Glomerular visceral epithelial cell (primary cell): ENCODE data around the gene PRSS22.

Experiments used
- DNase-seq: peaks from one replicate; pipeline ENCODE4 v3.0.0-alpha.2; 2016; ENCODE audit errors: extremely low spot score

The PRSS22 gene

DNA sequence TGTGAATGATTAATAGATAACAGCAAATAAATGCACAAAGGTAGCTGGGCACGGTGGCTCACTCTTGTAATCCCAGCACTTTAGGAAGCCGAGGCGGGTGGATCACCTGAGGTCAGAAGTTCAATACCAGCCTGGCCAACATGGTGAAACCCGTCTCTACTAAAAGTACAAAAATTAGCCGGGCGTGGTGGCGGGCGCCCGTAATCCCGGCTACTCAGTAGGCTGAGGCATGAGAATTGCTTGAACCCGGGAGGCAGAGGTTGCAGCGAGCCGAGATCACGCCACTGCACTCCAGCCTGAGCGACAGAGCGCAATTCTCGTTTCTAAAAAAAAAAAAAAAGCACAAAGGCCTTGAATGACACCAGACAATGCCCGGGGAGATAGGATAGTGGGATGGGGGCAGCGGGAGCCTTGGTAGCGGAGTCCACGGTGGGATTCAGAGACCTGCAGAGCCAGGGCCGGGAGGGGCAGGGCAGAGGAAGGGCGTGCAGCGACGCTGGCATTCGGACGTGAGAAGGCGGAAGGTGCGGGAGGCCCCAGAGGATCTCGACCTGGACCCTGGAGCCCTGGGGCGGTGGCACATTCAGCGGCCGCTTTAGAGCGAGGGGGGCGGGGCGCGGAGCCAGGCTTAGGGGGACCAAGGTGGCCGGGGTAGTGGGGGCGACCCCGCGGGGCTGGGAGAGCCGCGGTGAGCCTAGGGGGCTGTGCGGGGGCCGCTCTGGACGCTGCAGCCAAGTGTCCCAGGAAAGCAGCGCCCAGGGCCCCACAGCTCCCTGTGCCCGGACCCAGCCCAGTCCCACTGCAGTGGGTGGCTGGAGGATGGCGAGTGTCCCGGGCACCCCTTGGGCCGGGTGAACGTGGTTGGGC is 24.0 kb upstream of the PRSS22 start:
- no peak for DNase-seq

GRCh38 chr16:2879854-2880508 is 22.0 kb upstream of the PRSS22 start:
- DNase-seq, result no peak

GRCh38 chr16:2874912-2875362 is 17.0 kb upstream of the PRSS22 start:
- peak; percentile 77 for DNase-seq

DNA sequence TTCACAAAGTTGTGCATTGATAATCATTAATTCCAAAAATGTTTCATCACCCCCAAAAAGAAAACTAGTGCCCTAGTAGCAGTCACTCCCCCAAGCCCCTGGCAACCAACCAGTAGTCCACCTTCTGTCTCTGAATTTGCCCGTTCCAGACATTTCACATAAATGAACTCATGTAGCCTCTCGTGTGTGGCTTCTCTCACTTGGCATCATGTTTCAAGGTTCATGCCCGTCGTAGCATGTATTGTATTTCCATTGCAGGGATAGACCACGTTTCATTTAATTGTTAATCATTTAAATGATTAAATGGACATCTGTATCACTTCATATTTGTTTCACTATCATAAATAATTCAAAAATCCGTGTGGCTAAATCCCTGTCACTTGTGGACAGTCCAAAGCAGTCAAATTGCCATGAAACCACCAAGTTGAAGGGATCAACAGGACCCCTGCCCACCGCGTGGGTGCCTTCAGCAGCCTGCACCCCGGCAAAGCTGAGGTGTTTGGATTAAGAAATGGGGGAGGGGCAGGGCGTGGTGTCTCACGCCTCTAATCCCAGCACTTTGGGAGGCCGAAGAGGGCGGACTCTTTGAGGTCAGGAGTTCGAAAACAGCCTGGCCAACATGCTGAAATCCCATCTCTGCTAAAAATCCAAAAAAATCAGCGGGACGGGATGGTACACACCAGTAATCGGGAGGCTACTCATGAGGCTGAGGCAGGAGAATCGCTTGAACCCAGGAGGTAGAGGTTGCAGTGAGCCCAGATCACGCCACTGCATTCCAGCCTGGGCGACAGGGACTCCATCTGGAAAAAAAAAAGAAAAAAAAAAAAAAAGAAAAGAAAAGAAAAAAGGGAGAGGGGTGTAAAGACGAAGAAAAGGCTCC is 16.3 kb upstream of the PRSS22 start:
- DNase-seq, result no peak

DNA sequence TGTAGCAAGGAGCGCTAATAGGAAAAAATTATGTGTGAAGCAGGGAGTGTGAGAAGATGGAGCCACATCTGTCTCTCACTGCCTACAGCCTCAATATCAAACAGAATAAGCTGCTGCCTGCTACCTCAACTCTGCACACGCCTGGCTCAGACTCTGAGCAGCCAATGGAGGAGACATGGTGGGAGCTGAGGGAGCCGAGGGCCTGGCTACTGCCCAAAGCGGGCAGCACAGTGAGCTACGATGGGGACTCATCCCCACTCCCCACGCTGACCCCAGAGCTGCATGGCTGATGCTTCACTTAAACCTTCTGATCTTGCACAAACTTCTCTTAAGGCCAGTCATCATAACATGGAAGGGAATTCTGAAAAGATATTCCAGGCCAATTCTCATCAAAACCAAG is 14.0 kb upstream of the PRSS22 start:
- no peak for DNase-seq

DNA sequence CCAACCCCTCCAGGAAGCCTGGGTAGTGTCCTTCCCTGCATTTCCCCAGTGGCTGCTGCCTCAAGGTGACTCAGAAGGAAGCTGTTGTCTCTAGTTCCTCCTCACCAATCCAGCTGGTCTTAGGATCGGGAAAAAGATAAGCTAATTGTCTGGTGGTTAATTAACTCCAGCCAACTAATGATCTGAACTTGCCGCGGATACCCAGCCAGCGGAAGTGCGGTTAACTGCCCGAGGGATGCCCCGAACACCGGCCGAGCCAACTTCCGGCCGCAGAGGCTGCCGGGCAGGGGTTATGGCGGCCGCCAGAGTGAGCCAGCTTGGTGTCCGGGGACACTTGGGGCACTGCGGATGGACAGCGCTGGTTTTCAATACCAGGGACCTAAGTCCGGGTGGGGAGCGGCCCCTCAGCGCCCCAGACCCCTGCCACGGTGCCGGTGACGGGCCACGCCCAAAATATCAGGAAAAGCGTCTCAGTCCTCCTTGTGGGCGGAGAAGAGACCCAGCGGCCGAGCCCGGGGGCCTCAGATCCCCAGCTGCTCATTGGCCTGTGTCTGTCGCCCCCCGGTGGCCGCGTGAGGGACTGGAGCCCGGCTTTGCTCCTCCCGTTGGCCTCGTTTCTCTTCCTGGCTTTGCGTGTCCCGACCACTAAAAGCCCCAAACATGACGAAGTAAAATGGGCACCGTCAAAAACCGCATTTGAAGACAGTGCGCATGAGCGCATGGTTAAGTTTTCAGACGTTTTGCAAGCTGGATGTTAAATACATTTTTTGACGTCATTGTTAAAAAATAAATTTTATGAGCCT is 10.2 kb upstream of the PRSS22 start:
- peak; percentile 92 for DNase-seq

- no peak for DNase-seq
Measured at GRCh38 chr16:2867661-2867986, 9.7 kb upstream of the PRSS22 start.

GRCh38 chr16:2866431-2866830 is 8.5 kb upstream of the PRSS22 start:
- no peak for DNase-seq

DNA sequence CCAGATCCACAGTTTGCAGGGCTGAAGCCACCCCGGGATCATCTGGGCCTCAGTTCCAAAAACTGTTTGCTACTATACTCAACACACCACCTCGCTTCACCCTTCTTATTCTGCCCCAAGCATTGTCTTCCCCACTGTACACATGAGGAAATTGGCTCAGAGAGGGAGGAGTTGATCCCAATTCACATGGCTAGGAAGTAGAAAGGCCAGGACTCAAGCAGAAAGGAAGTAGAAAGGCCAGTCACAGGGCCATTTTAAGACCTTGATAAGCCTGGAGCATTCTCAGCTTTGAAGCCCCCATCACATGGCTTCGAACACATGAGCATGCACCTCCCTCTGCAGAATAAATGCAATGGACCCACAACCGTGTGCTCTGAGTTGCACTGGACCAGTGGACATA is 7.7 kb upstream of the PRSS22 start:
- DNase-seq, result no peak

- DNase-seq, result peak; percentile 44
Measured at GRCh38 chr16:2860826-2861567, 3.0 kb upstream of the PRSS22 start.

- DNase-seq, result no peak
Measured at GRCh38 chr16:2859686-2860265, 1.8 kb upstream of the PRSS22 start.

- no peak for DNase-seq
Measured at GRCh38 chr16:2858245-2859025, 465 bp upstream of the PRSS22 start.

GRCh38 chr16:2856686-2857450 is 1.1 kb downstream of the PRSS22 start:
- DNase-seq, result no peak

GRCh38 chr16:2856061-2856670 is 1.8 kb downstream of the PRSS22 start:
- DNase-seq, result no peak

- no peak for DNase-seq
Measured at GRCh38 chr16:2855536-2855935, 2.4 kb downstream of the PRSS22 start.

- no peak for DNase-seq
Measured at GRCh38 chr16:2854700-2855309, 3.2 kb downstream of the PRSS22 start.

DNA sequence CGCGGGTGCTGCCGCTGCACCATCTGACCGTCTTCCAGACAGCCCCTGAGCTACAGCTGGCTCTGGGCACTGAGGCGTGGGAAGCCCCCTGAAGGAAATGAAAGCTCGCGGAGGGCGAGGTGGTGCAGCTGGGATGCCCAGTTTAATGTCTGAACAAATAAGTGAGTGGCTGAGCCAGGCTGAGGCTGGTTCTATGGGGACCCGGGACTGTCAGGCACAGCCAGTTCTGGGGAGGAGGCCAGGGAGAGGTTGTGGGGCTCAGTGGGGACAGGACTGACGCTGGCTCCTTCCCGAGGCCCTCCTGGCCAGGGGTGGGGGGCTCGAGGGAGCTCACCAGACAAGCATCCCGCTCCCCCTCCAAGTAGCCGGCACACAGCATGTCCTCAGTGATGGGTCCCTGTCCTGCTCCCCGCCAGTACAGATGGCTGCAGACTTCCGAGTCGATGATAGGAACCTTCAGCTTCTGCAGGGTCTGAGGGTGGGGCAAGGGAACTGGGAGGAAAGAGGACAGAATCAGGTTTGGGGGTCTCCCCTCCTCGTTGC is 4.4 kb downstream of the PRSS22 start:
- no peak for DNase-seq
